WI38 (cell line): ENCODE data around the gene THSD7B.

Experiments used
- H3K4me3 ChIP-seq: 2 replicates; pipeline ENCODE4 v1.5.1; 2011; ENCODE audit warnings: low read depth, mild to moderate bottlenecking, control low read depth, low read length
- CTCF ChIP-seq: IDR thresholded peaks from 2 replicates; pipeline ENCODE4 v1.5.1; 2012; ENCODE audit warnings: low read depth, mild to moderate bottlenecking, control low read depth, low read length

Gene THSD7B

GRCh38 chr2:137111896-137112295 is 346.6 kb downstream of the THSD7B start:
- H3K4me3 ChIP-seq, result no peak overlapping the region
- no peak for TF ChIP-seq CTCF

GRCh38 chr2:137115081-137115794 is 349.9 kb downstream of the THSD7B start:
- TF ChIP-seq CTCF, result no peak
- H3K4me3 ChIP-seq, result no peak overlapping the region

GRCh38 chr2:137115795-137116089 is 350.4 kb downstream of the THSD7B start:
- TF ChIP-seq CTCF, result no peak
- no peak overlapping the region for H3K4me3 ChIP-seq

GRCh38 chr2:137117385-137117784 is 352.0 kb downstream of the THSD7B start:
- no peak overlapping the region for H3K4me3 ChIP-seq
- TF ChIP-seq CTCF, result no peak

- TF ChIP-seq CTCF, result no peak
- no peak overlapping the region for H3K4me3 ChIP-seq
These were observed 352.8 kb downstream of the THSD7B start for GRCh38 chr2:137118140-137118539.

GRCh38 chr2:137123226-137123625 is 357.9 kb downstream of the THSD7B start:
- TF ChIP-seq CTCF, result no peak
- H3K4me3 ChIP-seq, result no peak overlapping the region

GRCh38 chr2:137133225-137133624 is 367.9 kb downstream of the THSD7B start:
- no peak overlapping the region for H3K4me3 ChIP-seq
- no peak for TF ChIP-seq CTCF
